HepG2 (cell line): ENCODE measurements around the gene BMPR2. TPM values are rescaled to one million over a fixed set of nuclear protein-coding genes. Genes with fewer than 3 reads are reported as not detected.

Source experiments
- ATAC-seq: fragments of 200-7000 bp; cut with Tn5 transposase; 3 replicates; pipeline ENCODE4 v1.9.1; 2020; ENCODE audit warnings: mild to moderate bottlenecking, moderate library complexity
- BruUV-seq: library from RNA; stranded (reverse); fragments of 400-500 nt; replicated peaks from 2 replicates; lab custom pipeline; 2021; lab: Mats Ljungman, UMichigan
- CTCF ChIA-PET: fragments of 300-600 bp; formaldehyde crosslinking; extraction: SDS; loops from one replicate; lab custom pipeline; 2021; ENCODE audit warnings: low total read pairs, inconsistent platforms, low intra/inter-chr PET ratio; lab: Yijun Ruan, JAX
- POLR2A ChIA-PET: fragments of 350-600 bp; sonication (Branson Sonifier 250); formaldehyde crosslinking; loops from one replicate; lab custom pipeline; 2020; ENCODE audit warnings: antibody characterized with exemption, inconsistent platforms; lab: Yijun Ruan, JAX
- DNase-seq: peaks from one replicate; pipeline ENCODE4 v3.0.0-alpha.2; 2015; ENCODE audit warnings: low spot score
- FAIRE-seq: peaks from 3 replicates; lab custom pipeline; 2011; peaks lifted over from hg19 to GRCh38; lab: Jason Lieb, UNC
- H2AFZ ChIP-seq: one replicate; pipeline ENCODE4 v1.6.1; 2011; ENCODE audit warnings: low read length, inconsistent platforms
- H3K27ac ChIP-seq: fragments of 300-600 bp; 3 replicates; pipeline ENCODE4 v1.8.0; 2011; ENCODE audit warnings: mixed run types, mild to moderate bottlenecking, mixed read lengths, low read length, inconsistent platforms; ENCODE audit not compliant: insufficient read depth; ENCODE audit errors: extremely low read length
- H3K27me3 ChIP-seq, 2 experiments: fragments of 200-600 bp in 1 of 2; 2 replicates in 1 of 2; 3 replicates in 1 of 2; pipeline versions ENCODE4 v1.6.0 to v1.8.0; 2011; ENCODE audit warnings: low read length in 2 of 2, mild to moderate bottlenecking in 2 of 2, moderate library complexity in 2 of 2, inconsistent platforms in 1 of 2; ENCODE audit not compliant: insufficient read depth in 2 of 2, control insufficient read depth in 1 of 2
- H3K36me3 ChIP-seq, 2 experiments: fragments of 200-600 bp in 1 of 2; replicated peaks in 1 of 2; 2 replicates in 1 of 2; 3 replicates in 1 of 2; pipeline versions ENCODE4 v1.5.1 to v1.8.0; 2011; ENCODE audit warnings: low read length in 2 of 2, inconsistent platforms in 1 of 2; ENCODE audit not compliant: insufficient read depth in 2 of 2, control insufficient read depth in 1 of 2
- H3K4me1 ChIP-seq: 2 replicates; pipeline ENCODE4 v1.5.1; 2012; ENCODE audit warnings: low read length, inconsistent platforms; ENCODE audit not compliant: insufficient read depth
- H3K4me2 ChIP-seq: 2 replicates; pipeline ENCODE4 v1.6.0; 2011; ENCODE audit warnings: low read depth, low read length, inconsistent platforms
- H3K4me3 ChIP-seq, 3 experiments: fragments of 200-600 bp in 1 of 3; sonication (generic), shearing (Covaris generic) in 1 of 3; replicated peaks in 1 of 3; 2 replicates each; pipeline ENCODE4 v1.5.1; 2011 to 2016; ENCODE audit warnings: low read length in 3 of 3, inconsistent platforms in 2 of 3, low read depth in 2 of 3, mild to moderate bottlenecking in 2 of 3, control low read depth in 1 of 3, mixed read lengths in 1 of 3; ENCODE audit not compliant: insufficient read depth in 1 of 3
- H3K79me2 ChIP-seq: one replicate; pipeline ENCODE4 v1.6.1; 2011; ENCODE audit warnings: low read length, inconsistent platforms; ENCODE audit not compliant: insufficient read depth
- H3K9ac ChIP-seq: 2 replicates; pipeline ENCODE4 v1.6.0; 2011; ENCODE audit warnings: mild to moderate bottlenecking, low read depth, low read length, inconsistent platforms; ENCODE audit not compliant: insufficient read depth
- H3K9me3 ChIP-seq: 2 replicates; pipeline ENCODE4 v1.5.1; 2012; ENCODE audit warnings: mild to moderate bottlenecking, low read length
- H4K20me1 ChIP-seq: 2 replicates; pipeline ENCODE4 v1.6.0; 2011; ENCODE audit warnings: inconsistent platforms, mild to moderate bottlenecking, low read length, moderate library complexity; ENCODE audit not compliant: insufficient read depth
- CHD4 ChIP-seq: fragments of 200-600 bp; sonication (generic); IDR thresholded peaks from 2 replicates; pipeline ENCODE4 v1.7.0; 2017; ENCODE audit warnings: mild to moderate bottlenecking, low read length, borderline replicate concordance
- POLR2AphosphoS2 ChIP-seq: IDR thresholded peaks from 2 replicates; pipeline ENCODE4 v1.6.1; 2011; ENCODE audit warnings: low read depth, low read length, improper control_type of control experiment
- REL ChIP-seq: sonication (generic); formaldehyde crosslinking; conservative IDR thresholded peaks from 2 replicates; pipeline ENCODE4 v1.8.0; 2022; ENCODE audit warnings: mild to moderate bottlenecking, missing genetic modification reagents, moderate library complexity
- SATB2 ChIP-seq: sonication (generic); formaldehyde crosslinking; IDR thresholded peaks from 2 replicates; pipeline ENCODE4 v1.5.0; 2020; ENCODE audit warnings: missing genetic modification reagents
- ZFP41 ChIP-seq: sonication (generic); formaldehyde crosslinking; IDR thresholded peaks from 2 replicates; pipeline ENCODE4 v1.4.0; 2020; ENCODE audit warnings: mild to moderate bottlenecking, missing genetic modification reagents, borderline replicate concordance
- ZIK1 ChIP-seq: sonication (generic); formaldehyde crosslinking; IDR thresholded peaks from 2 replicates; pipeline ENCODE4 v1.5.0; 2020; ENCODE audit warnings: mild to moderate bottlenecking, low read depth, missing genetic modification reagents, borderline replicate concordance
- ZNF138 ChIP-seq: sonication (generic); formaldehyde crosslinking; IDR thresholded peaks from 2 replicates; pipeline ENCODE4 v1.5.0; 2020; ENCODE audit warnings: mild to moderate bottlenecking, low read depth, missing genetic modification reagents
- ZNF143 ChIP-seq: sonication (generic); formaldehyde crosslinking; IDR thresholded peaks from 2 replicates; pipeline ENCODE4 v1.4.0; 2020; ENCODE audit warnings: missing genetic modification reagents
- ZNF260 ChIP-seq: sonication (generic); formaldehyde crosslinking; IDR thresholded peaks from 2 replicates; pipeline ENCODE4 v1.4.0; 2020; ENCODE audit warnings: missing genetic modification reagents, low read depth, mild to moderate bottlenecking, borderline replicate concordance
- ZNF292 ChIP-seq: sonication (generic); formaldehyde crosslinking; IDR thresholded peaks from 2 replicates; pipeline ENCODE4 v1.8.1; 2022; ENCODE audit warnings: mild to moderate bottlenecking, low read depth, missing genetic modification reagents, borderline replicate concordance
- ZNF317 ChIP-seq: sonication (generic); formaldehyde crosslinking; IDR thresholded peaks from 2 replicates; pipeline ENCODE4 v1.5.0; 2020; ENCODE audit warnings: mild to moderate bottlenecking, missing genetic modification reagents
- ZNF331 ChIP-seq: sonication (generic); formaldehyde crosslinking; IDR thresholded peaks from 2 replicates; pipeline ENCODE4 v1.4.0; 2020; ENCODE audit warnings: missing genetic modification reagents
- ZNF33A ChIP-seq: sonication (generic); formaldehyde crosslinking; IDR thresholded peaks from 2 replicates; pipeline ENCODE4 v1.5.1; 2020; ENCODE audit warnings: missing genetic modification reagents, mild to moderate bottlenecking, moderate library complexity, borderline replicate concordance
- ZNF563 ChIP-seq: sonication (generic); formaldehyde crosslinking; IDR thresholded peaks from 2 replicates; pipeline ENCODE4 v1.8.0; 2022; ENCODE audit warnings: mild to moderate bottlenecking, moderate library complexity, missing genetic modification reagents
- ZSCAN31 ChIP-seq: sonication (generic); formaldehyde crosslinking; IDR thresholded peaks from 2 replicates; pipeline ENCODE4 v1.5.0; 2020; ENCODE audit warnings: low read depth, mild to moderate bottlenecking, missing genetic modification reagents
- WGBS: methylation state at CpG from one replicate; pipeline ENCODE4 v1.1.6; 2017; ENCODE audit warnings: low lambda C conversion rate; 5-methylcytosine and 5-hydroxymethylcytosine counted together
- in situ Hi-C: cut with HindIII; loops from 2 replicates; pipeline ENCODE4 v1.10.0; 2017; ENCODE audit warnings: low pct_unique_long_range_greater_than_20kb; ENCODE audit not compliant: extremely low pct_ligation_motif_present
- intact Hi-C: fragments of 100-400 bp; cut with micrococcal nuclease; formaldehyde crosslinking; loops from one replicate; pipeline ENCODE4 v1.10.0; 2022; ENCODE audit not compliant: unreplicated experiment
- polyA plus RNA-seq, 8 experiments: library from polyadenylated mRNA; depleted of rRNA in 3 of 8; stranded (reverse) in 7 of 8; unstranded in 1 of 8; fragments of >200 nt; fragmentation: Illumina TruSeq in 4 of 8; extraction: Trizol in 4 of 8; gene quantifications; 2 replicates each; pipeline versions ENCODE4 v1.2.1 to v1.2.3, GENCODE V29; 2011 to 2016; ENCODE audit warnings: low read depth in 4 of 8, missing spikeins in 1 of 8, mixed read lengths in 1 of 8; ENCODE audit not compliant: insufficient read depth in 1 of 8
- total RNA-seq, 5 experiments: library from RNA; depleted of rRNA; stranded (reverse); fragments of >200 nt; fragmentation: Illumina TruSeq; extraction: Trizol; gene quantifications; 2 replicates each; pipeline ENCODE4 v1.2.3, GENCODE V29; 2016; ENCODE audit warnings: low read depth in 1 of 5
- TF ChIP-seq, protein P1 (sequence below): IDR thresholded peaks from 2 replicates; pipeline ENCODE4 v1.6.1; 2016; ENCODE audit warnings: missing genetic modification reagents, missing compliant biosample characterization
- TF ChIP-seq, protein P2 (sequence below): sonication (generic); formaldehyde crosslinking; IDR thresholded peaks from 2 replicates; pipeline ENCODE4 v1.4.0; 2020; ENCODE audit warnings: missing genetic modification reagents, borderline replicate concordance

BMPR2 gene
- total and polyA plus RNA-seq, 2 of the 13 experiments (the other 11 are each of a cell fraction or from before 2014, with no cell fraction given) = 5.5 to 10.3 TPM

DNA sequence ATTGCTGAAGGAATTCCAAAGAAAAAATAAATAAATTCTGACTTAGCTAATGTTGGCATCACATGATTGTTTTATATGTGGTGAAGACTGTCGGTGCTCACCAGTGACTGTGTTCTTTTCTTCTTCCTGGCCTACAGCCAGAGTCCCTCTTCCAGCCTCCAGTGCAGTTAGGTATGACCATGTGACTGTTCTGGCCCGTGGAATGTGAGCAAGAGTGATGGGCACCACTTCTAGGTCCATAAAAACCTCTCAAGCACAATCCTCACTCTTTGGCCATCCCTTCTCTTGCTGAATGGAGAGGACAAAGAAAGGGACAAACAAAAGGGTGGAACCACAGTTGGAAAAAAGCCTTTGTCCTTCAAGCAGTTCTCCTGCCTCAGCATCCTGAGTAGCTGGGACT, 39.0 kb upstream of the BMPR2 start:
- no peak for TF ChIP-seq POLR2AphosphoS2
- TF ChIP-seq ZNF143 = no peak
- no peak for TF ChIP-seq ZNF563
- no peak for TF ChIP-seq SATB2 (CRISPR knock-in tag)
- no peak for TF ChIP-seq ZNF138 (CRISPR knock-in tag)
- no peak overlapping the region for H3K9ac ChIP-seq
- BruUV-seq = no TSS peak
- ATAC-seq = no peak
- POLR2A ChIA-PET = no interaction called here
- no peaks in the 10 kb centered on the region for H3K9me3 ChIP-seq
- intact Hi-C loops = no loop called here
- no peaks in the 10 kb centered on the region for H3K36me3 ChIP-seq
- H3K79me2 ChIP-seq = no peaks in the 10 kb centered on the region
- no peaks in the 10 kb centered on the region for H4K20me1 ChIP-seq
- no peak overlapping the region for H3K4me2 ChIP-seq
- H3K4me1 ChIP-seq = peaks cover 9% of the 10 kb centered on the region
- CTCF ChIA-PET = no interaction called here
- DNase-seq = no peak
- WGBS = 14% methylated on average over 2 of the region's 2 CpGs
- no peak overlapping the region for H3K4me3 ChIP-seq
- in situ Hi-C loops = no loop called here
- no peaks in the 10 kb centered on the region for H3K27me3 ChIP-seq
- no peak for FAIRE-seq
- no peak overlapping the region for H3K27ac ChIP-seq
- H2AFZ ChIP-seq = no peak overlapping the region

DNA sequence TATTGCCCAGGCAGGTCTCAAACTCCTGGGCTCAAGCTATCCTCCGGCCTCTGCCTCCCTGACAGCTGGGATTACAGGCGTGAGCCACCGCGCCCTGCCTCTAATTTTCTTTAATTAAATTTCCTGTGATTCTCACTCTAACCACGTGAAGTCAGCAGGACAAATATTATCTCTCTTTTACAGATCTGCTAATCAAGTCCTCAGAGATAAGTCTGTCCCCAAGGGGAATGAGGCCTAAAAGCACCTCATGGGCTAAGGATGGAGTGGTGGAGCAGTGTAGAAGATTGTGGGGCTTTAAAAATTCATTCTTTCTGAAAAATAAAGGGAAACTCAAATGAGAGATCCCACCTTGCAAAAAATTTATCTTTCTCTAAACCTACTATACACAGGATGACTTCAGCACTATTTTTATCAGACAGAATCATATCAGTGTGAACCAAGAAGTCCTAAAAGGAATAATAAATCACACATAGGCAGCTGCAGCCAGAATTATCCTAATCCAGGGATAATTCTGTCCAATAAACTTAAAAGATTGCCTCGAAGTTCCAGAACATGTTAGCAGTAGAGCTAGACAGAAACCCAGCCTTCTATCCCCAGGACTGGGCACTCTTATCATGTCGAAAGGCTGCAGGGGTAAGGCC, 38.3 kb upstream of the BMPR2 start:
- H3K36me3 ChIP-seq = no peaks in the 10 kb centered on the region
- no TSS peak for BruUV-seq
- H3K27me3 ChIP-seq = no peaks in the 10 kb centered on the region
- H3K4me2 ChIP-seq = no peak overlapping the region
- H4K20me1 ChIP-seq = no peaks in the 10 kb centered on the region
- intact Hi-C loops (no loop called here), in situ Hi-C loops (no loop called here)
- no peaks in the 10 kb centered on the region for H3K79me2 ChIP-seq
- no peak for FAIRE-seq
- no peak overlapping the region for H3K9ac ChIP-seq
- ChIA-PET CTCF (no interaction called here), POLR2A (no interaction called here)
- DNase-seq = no peak
- H3K4me3 ChIP-seq = no peak overlapping the region
- no peaks in the 10 kb centered on the region for H3K9me3 ChIP-seq
- 65% methylated on average over 7 of the region's 7 CpGs for WGBS
- peaks cover 9% of the 10 kb centered on the region for H3K4me1 ChIP-seq
- H3K27ac ChIP-seq = no peak overlapping the region
- ATAC-seq = no peak
- no peak overlapping the region for H2AFZ ChIP-seq
- TF ChIP-seq ZFP41 = no peak
- TF ChIP-seq ZNF33A (CRISPR knock-in tag) = no peak
- TF ChIP-seq ZNF317 = no peak
- TF ChIP-seq REL (CRISPR knock-in tag) = no peak
- TF ChIP-seq ZNF260 = no peak
- no peak for TF ChIP-seq ZNF331 (CRISPR knock-in tag)
- no peak for TF ChIP-seq ZIK1 (CRISPR knock-in tag)
- no peak for TF ChIP-seq ZNF292 (CRISPR knock-in tag)
- TF ChIP-seq ZSCAN31 (CRISPR knock-in tag) = no peak
- TF ChIP-seq CHD4 = no peak
- TF ChIP-seq, protein P1, sequence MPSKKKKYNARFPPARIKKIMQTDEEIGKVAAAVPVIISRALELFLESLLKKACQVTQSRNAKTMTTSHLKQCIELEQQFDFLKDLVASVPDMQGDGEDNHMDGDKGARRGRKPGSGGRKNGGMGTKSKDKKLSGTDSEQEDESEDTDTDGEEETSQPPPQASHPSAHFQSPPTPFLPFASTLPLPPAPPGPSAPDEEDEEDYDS (CRISPR knock-in tag) = no peak
- TF ChIP-seq, protein P2, sequence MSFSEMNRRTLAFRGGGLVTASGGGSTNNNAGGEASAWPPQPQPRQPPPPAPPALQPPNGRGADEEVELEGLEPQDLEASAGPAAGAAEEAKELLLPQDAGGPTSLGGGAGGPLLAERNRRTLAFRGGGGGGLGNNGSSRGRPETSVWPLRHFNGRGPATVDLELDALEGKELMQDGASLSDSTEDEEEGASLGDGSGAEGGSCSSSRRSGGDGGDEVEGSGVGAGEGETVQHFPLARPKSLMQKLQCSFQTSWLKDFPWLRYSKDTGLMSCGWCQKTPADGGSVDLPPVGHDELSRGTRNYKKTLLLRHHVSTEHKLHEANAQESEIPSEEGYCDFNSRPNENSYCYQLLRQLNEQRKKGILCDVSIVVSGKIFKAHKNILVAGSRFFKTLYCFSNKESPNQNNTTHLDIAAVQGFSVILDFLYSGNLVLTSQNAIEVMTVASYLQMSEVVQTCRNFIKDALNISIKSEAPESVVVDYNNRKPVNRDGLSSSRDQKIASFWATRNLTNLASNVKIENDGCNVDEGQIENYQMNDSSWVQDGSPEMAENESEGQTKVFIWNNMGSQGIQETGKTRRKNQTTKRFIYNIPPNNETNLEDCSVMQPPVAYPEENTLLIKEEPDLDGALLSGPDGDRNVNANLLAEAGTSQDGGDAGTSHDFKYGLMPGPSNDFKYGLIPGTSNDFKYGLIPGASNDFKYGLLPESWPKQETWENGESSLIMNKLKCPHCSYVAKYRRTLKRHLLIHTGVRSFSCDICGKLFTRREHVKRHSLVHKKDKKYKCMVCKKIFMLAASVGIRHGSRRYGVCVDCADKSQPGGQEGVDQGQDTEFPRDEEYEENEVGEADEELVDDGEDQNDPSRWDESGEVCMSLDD (CRISPR knock-in tag) = no peak
